Measurements from ENCODE around the gene GRIK4. TPM values are rescaled to one million over a fixed set of nuclear protein-coding genes. Genes with fewer than 3 reads are reported as not detected.

Gene GRIK4
- total RNA-seq, 1 experiment from 2014 or later, result not detected

DNA sequence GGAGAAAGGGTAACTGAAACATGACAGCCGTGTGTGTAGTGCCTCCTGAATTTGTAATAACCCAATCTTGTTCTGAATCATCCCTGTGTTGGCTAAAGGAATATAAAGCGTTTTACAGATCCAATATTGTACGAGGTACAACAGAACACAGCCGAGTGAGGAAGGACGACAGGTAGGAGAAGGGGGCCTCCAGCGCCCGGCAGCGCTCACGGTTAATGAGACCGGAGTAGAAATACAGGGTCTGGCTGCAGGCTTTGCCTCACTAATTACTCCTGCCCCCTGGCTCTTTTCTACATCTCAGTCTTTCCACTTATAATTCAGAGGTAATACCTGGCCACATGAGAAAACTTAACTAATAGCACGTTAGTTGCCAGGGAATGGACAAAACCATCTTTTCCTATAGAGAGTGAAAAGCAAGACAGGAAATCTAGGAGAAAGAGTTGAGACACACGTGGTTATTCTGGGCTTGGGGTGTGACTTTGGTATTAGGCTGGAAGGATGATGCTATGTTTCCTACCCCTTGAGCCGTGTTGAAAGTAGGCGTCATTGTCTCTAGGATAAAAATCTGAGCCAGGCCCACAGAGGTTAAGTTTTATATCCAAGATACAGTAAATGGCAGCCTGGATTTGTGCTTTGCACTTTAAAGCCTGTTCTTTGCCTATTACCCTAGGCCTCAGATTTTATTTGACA lies 54.1 kb downstream of the GRIK4 start:
- Histone ChIP-seq H3K9ac (ENCODE audit: low read length) (no peak overlapping the region), H3K4me1 (ENCODE audit: low read length) (no peaks in the 10 kb centered on the region), H2AFZ (ENCODE audit: low read length) (no peak overlapping the region), H3K27me3 (ENCODE audit: low read length) (no peaks in the 10 kb centered on the region), H3K27ac (ENCODE audit: low read length) (no peak overlapping the region), H3K36me3 (ENCODE audit: insufficient read depth, low read length) (no peaks in the 10 kb centered on the region), H3K79me2 (ENCODE audit: low read length) (no peaks in the 10 kb centered on the region), H3K4me3 (ENCODE audit: low read length) (no peak overlapping the region), H4K20me1 (ENCODE audit: insufficient read depth, low read depth, low read length) (no peaks in the 10 kb centered on the region), H3K4me2 (ENCODE audit: low read depth, low read length, poor library complexity, severe bottlenecking) (no peak overlapping the region), H3K9me3 (ENCODE audit: low read length) (no peaks in the 10 kb centered on the region), H3K9me2 (replicated peaks; ENCODE audit: insufficient read depth, low read length) (no peaks in the 10 kb centered on the region)
- DNase-seq, result no peak

GRCh38 chr11:120566176-120566575 lies 54.6 kb downstream of the GRIK4 start:
- Histone ChIP-seq H3K27me3 (ENCODE audit: low read length) (no peaks in the 10 kb centered on the region), H3K9ac (ENCODE audit: low read length) (no peak overlapping the region), H3K9me2 (replicated peaks; ENCODE audit: insufficient read depth, low read length) (no peaks in the 10 kb centered on the region), H3K79me2 (ENCODE audit: low read length) (no peaks in the 10 kb centered on the region), H3K9me3 (ENCODE audit: low read length) (no peaks in the 10 kb centered on the region), H4K20me1 (ENCODE audit: insufficient read depth, low read depth, low read length) (no peaks in the 10 kb centered on the region), H3K4me2 (ENCODE audit: low read depth, low read length, poor library complexity, severe bottlenecking) (no peak overlapping the region), H3K27ac (ENCODE audit: low read length) (no peak overlapping the region), H2AFZ (ENCODE audit: low read length) (no peak overlapping the region), H3K4me1 (ENCODE audit: low read length) (no peaks in the 10 kb centered on the region), H3K36me3 (ENCODE audit: insufficient read depth, low read length) (no peaks in the 10 kb centered on the region), H3K4me3 (ENCODE audit: low read length) (no peak overlapping the region)
- DNase-seq, result no peak

DNA sequence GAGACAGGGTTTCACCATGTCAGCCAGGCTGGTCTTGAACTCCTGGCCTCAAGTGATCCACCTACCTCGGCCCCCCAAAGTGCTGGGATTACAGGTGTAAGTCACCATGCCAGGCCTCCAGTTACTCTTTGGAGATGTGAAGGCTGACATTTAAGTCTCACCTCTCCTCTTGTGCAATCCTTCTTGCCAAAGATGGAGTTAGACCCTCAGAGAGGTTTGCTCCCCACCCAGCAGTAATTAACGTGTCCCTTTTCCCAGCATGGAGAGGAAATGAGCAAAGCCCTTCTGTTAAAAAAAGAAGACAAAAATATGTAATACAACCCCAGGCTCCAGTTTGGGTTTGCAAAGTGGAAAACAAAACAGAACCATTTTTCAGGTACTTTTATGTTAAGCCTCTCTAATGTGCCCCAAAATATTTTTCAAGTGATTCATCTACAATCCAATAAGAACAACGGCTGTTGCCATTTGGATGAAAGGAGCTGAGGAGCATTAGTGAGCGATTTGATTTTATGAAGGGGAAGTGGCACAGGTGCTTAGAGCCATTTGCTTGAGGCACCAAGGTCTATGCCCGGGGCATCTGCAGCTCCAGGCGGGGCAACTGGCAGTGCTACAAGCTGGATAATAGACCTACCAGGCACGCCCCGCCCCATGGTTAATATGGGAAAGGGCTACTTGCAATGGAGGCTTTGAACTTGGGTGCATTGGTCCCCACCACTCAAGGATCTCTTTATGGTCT lies 57.2 kb downstream of the GRIK4 start:
- H3K36me3 ChIP-seq (ENCODE audit: insufficient read depth, low read length), result no peaks in the 10 kb centered on the region
- no peak overlapping the region for H3K4me2 ChIP-seq (ENCODE audit: low read depth, low read length, poor library complexity, severe bottlenecking)
- H2AFZ ChIP-seq (ENCODE audit: low read length), result no peak overlapping the region
- no peaks in the 10 kb centered on the region for H3K9me3 ChIP-seq (ENCODE audit: low read length)
- H3K4me1 ChIP-seq (ENCODE audit: low read length), result no peaks in the 10 kb centered on the region
- H3K9ac ChIP-seq (ENCODE audit: low read length), result no peak overlapping the region
- H3K9me2 ChIP-seq (replicated peaks; ENCODE audit: insufficient read depth, low read length), result no peaks in the 10 kb centered on the region
- H3K79me2 ChIP-seq (ENCODE audit: low read length), result no peaks in the 10 kb centered on the region
- H3K27me3 ChIP-seq (ENCODE audit: low read length), result no peaks in the 10 kb centered on the region
- no peak for DNase-seq
- H3K27ac ChIP-seq (ENCODE audit: low read length), result no peak overlapping the region
- no peak overlapping the region for H3K4me3 ChIP-seq (ENCODE audit: low read length)
- no peaks in the 10 kb centered on the region for H4K20me1 ChIP-seq (ENCODE audit: insufficient read depth, low read depth, low read length)

GRCh38 chr11:120569861-120570260 lies 58.3 kb downstream of the GRIK4 start:
- Histone ChIP-seq H3K4me2 (ENCODE audit: low read depth, low read length, poor library complexity, severe bottlenecking) (no peak overlapping the region), H3K27ac (ENCODE audit: low read length) (no peak overlapping the region), H3K9me3 (ENCODE audit: low read length) (no peaks in the 10 kb centered on the region), H4K20me1 (ENCODE audit: insufficient read depth, low read depth, low read length) (no peaks in the 10 kb centered on the region), H3K9me2 (replicated peaks; ENCODE audit: insufficient read depth, low read length) (no peaks in the 10 kb centered on the region), H3K4me1 (ENCODE audit: low read length) (no peaks in the 10 kb centered on the region), H3K4me3 (ENCODE audit: low read length) (no peak overlapping the region), H2AFZ (ENCODE audit: low read length) (no peak overlapping the region), H3K9ac (ENCODE audit: low read length) (no peak overlapping the region), H3K27me3 (ENCODE audit: low read length) (no peaks in the 10 kb centered on the region), H3K36me3 (ENCODE audit: insufficient read depth, low read length) (no peaks in the 10 kb centered on the region), H3K79me2 (ENCODE audit: low read length) (no peaks in the 10 kb centered on the region)
- DNase-seq, result no peak

DNA sequence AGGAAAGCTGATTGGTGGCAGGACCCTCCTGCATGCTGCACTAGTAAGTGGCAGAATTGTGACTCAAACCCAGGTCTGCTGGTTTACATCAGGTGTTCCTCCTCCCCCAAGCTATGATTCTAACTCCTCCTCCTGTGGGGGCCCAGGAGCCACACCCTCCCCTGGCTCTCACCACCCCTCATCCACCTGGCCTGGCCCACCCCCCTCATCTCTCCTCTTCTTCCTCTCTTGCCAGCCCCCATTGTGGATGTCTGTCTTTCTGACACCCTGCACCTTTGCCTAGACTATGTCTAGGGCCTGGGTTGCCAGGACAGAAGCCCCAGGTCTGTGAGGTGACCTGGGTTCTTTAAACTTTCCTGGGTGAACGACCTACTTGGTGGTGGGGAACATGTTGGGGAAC lies 59.9 kb downstream of the GRIK4 start:
- Histone ChIP-seq H3K9me2 (replicated peaks; ENCODE audit: insufficient read depth, low read length) (no peaks in the 10 kb centered on the region), H4K20me1 (ENCODE audit: insufficient read depth, low read depth, low read length) (no peaks in the 10 kb centered on the region), H3K4me1 (ENCODE audit: low read length) (no peaks in the 10 kb centered on the region), H3K4me3 (ENCODE audit: low read length) (no peak overlapping the region), H3K27me3 (ENCODE audit: low read length) (no peaks in the 10 kb centered on the region), H3K4me2 (ENCODE audit: low read depth, low read length, poor library complexity, severe bottlenecking) (no peak overlapping the region), H2AFZ (ENCODE audit: low read length) (no peak overlapping the region), H3K27ac (ENCODE audit: low read length) (no peak overlapping the region), H3K9ac (ENCODE audit: low read length) (no peak overlapping the region), H3K9me3 (ENCODE audit: low read length) (no peaks in the 10 kb centered on the region), H3K36me3 (ENCODE audit: insufficient read depth, low read length) (no peaks in the 10 kb centered on the region), H3K79me2 (ENCODE audit: low read length) (no peaks in the 10 kb centered on the region)
- no peak for DNase-seq

- Histone ChIP-seq H3K4me3 (ENCODE audit: low read length) (no peak overlapping the region), H3K27me3 (ENCODE audit: low read length) (no peaks in the 10 kb centered on the region), H3K27ac (ENCODE audit: low read length) (no peak overlapping the region), H3K36me3 (ENCODE audit: insufficient read depth, low read length) (no peaks in the 10 kb centered on the region), H2AFZ (ENCODE audit: low read length) (no peak overlapping the region), H3K9me2 (replicated peaks; ENCODE audit: insufficient read depth, low read length) (no peaks in the 10 kb centered on the region), H3K9me3 (ENCODE audit: low read length) (no peaks in the 10 kb centered on the region), H4K20me1 (ENCODE audit: insufficient read depth, low read depth, low read length) (no peaks in the 10 kb centered on the region), H3K4me2 (ENCODE audit: low read depth, low read length, poor library complexity, severe bottlenecking) (no peak overlapping the region), H3K9ac (ENCODE audit: low read length) (no peak overlapping the region), H3K79me2 (ENCODE audit: low read length) (no peaks in the 10 kb centered on the region), H3K4me1 (ENCODE audit: low read length) (no peaks in the 10 kb centered on the region)
- DNase-seq, result no peak
Measured at GRCh38 chr11:120573756-120574354, 62.3 kb downstream of the GRIK4 start.

DNA sequence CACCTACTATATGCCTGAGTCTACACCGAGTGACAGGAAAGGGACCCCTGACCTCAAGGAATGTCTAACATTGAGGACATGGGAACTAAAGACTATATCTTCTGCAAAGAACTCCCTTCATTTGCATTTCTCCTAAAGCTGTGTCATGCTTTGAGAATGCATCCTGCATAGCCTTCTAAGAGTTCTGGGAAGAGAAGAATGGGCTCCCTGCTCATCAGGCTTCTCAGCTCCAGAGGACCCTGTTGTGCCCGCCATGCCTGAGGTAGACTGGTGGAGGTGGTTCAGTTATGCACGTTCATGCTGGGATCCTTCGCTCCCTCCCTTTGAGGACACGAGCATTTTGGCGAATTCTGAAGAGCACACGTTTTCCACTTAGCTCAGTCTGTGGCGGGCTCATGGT lies 63.3 kb downstream of the GRIK4 start:
- no peak overlapping the region for H3K9ac ChIP-seq (ENCODE audit: low read length)
- H3K36me3 ChIP-seq (ENCODE audit: insufficient read depth, low read length), result no peaks in the 10 kb centered on the region
- no peaks in the 10 kb centered on the region for H4K20me1 ChIP-seq (ENCODE audit: insufficient read depth, low read depth, low read length)
- H3K9me2 ChIP-seq (replicated peaks; ENCODE audit: insufficient read depth, low read length), result no peaks in the 10 kb centered on the region
- no peaks in the 10 kb centered on the region for H3K27me3 ChIP-seq (ENCODE audit: low read length)
- no peak for DNase-seq
- H3K4me2 ChIP-seq (ENCODE audit: low read depth, low read length, poor library complexity, severe bottlenecking), result no peak overlapping the region
- no peak overlapping the region for H3K4me3 ChIP-seq (ENCODE audit: low read length)
- no peak overlapping the region for H3K27ac ChIP-seq (ENCODE audit: low read length)
- H3K79me2 ChIP-seq (ENCODE audit: low read length), result no peaks in the 10 kb centered on the region
- H3K4me1 ChIP-seq (ENCODE audit: low read length), result no peaks in the 10 kb centered on the region
- H3K9me3 ChIP-seq (ENCODE audit: low read length), result no peaks in the 10 kb centered on the region
- no peak overlapping the region for H2AFZ ChIP-seq (ENCODE audit: low read length)

DNA sequence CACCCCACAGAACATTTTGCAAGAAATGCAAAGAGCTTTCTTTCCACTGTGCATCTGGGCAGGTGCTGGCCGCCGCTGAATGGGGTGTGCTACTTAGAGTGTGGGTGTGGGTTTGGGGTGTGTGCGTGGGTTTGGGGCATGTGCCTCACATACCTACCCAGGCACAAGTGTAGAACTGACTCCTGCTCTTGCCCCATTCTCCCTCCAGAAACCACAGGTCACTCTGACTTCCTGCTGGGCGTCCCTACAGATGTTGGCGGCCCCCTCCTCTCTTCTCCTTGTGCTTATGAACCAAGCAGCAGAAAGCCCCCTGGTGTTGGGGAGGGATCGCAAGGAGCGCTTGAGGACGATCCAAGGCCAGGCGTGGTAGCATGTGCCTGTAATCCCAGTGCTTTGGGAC lies 63.9 kb downstream of the GRIK4 start:
- Histone ChIP-seq H3K27me3 (ENCODE audit: low read length) (no peaks in the 10 kb centered on the region), H3K9me3 (ENCODE audit: low read length) (no peaks in the 10 kb centered on the region)

More for the DNA sequence above, 63.9 kb downstream of the GRIK4 start:
- Histone ChIP-seq H3K9ac (ENCODE audit: low read length) (no peak overlapping the region), H4K20me1 (ENCODE audit: insufficient read depth, low read depth, low read length) (no peaks in the 10 kb centered on the region), H3K27ac (ENCODE audit: low read length) (no peak overlapping the region), H3K4me1 (ENCODE audit: low read length) (no peaks in the 10 kb centered on the region), H3K4me3 (ENCODE audit: low read length) (no peak overlapping the region), H2AFZ (ENCODE audit: low read length) (no peak overlapping the region), H3K4me2 (ENCODE audit: low read depth, low read length, poor library complexity, severe bottlenecking) (no peak overlapping the region), H3K79me2 (ENCODE audit: low read length) (no peaks in the 10 kb centered on the region), H3K9me2 (replicated peaks; ENCODE audit: insufficient read depth, low read length) (no peaks in the 10 kb centered on the region), H3K36me3 (ENCODE audit: insufficient read depth, low read length) (no peaks in the 10 kb centered on the region)
- no peak for DNase-seq

Data from Karpas-422 (cell line).